GM19467 (cell line): ENCODE data around the gene HELZ2.
"Not testable (repeated sequence)": the region's sequence is repeated elsewhere in the genome, so short reads cannot be mapped to it uniquely, and the experiment has no call there.

Experiments
- ATAC-seq: cut with Tn5 transposase; IDR thresholded peaks from one replicate; pipeline ENCODE4 v1.9.1; 2021; ENCODE audit warnings: mild to moderate bottlenecking, moderate library complexity; ENCODE audit not compliant: unreplicated experiment

HELZ2 gene, protein sequence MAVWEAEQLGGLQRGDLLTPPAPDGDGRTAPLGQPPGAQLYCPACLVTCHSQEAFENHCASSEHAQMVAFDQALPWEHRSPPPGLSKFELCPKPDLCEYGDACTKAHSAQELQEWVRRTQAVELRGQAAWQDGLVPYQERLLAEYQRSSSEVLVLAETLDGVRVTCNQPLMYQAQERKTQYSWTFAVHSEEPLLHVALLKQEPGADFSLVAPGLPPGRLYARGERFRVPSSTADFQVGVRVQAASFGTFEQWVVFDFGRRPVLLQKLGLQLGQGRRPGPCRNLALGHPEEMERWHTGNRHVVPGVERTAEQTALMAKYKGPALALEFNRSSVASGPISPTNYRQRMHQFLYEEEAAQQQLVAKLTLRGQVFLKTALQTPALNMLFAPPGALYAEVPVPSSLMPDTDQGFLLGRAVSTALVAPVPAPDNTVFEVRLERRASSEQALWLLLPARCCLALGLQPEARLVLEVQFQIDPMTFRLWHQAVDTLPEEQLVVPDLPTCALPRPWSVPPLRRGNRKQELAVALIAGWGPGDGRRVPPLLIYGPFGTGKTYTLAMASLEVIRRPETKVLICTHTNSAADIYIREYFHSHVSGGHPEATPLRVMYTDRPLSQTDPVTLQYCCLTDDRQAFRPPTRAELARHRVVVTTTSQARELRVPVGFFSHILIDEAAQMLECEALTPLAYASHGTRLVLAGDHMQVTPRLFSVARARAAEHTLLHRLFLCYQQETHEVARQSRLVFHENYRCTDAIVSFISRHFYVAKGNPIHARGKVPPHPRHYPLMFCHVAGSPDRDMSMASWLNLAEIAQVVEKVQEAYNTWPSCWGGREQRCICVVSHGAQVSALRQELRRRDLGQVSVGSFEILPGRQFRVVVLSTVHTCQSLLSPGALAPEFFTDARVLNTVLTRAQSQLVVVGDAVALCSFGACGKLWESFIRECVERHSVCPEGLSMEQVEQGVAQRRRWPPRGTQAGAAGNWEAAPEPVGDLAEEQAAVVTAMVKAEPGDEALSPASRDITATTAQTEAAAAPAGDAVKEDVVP (N-terminal part only)

DNA sequence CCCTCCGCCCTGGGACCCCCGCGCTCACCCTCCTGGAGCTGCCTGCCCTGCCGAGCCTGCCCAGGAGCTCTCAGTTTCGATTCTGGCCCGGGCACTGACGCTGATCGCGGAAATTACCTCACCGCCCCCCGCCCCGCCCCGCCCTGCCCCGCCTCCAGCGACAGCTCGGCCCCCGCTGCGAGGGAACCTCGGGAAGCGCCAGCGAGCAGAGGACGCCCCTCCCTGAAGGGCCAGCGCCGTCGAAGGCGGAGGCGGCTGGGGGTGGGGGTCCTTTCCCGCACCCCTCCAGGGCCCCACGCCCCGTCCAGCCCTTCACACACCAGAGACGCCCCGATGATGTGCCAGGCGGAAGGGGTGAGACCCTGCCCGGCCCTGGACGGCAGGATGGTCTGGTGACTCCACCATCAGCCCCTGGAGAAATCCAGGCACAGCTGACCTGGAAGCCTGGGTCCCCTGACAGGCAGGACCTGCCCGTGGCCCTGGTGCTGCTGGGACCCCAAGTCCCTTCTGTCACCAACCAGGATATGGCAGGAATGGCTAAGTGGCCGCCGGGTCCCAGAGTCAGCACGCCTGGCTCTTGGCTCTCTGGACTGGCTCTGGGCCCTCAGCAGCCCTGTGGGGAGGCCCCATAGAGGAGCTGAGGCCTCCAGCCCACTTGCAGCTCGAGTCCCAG lies at the start of gene HELZ2:
HELZ2 (minus strand) TSS at position 84 of the 673 bp plus-strand sequence. CDS start 1,854 bp downstream, outside the sequence.
- no peak for ATAC-seq

DNA sequence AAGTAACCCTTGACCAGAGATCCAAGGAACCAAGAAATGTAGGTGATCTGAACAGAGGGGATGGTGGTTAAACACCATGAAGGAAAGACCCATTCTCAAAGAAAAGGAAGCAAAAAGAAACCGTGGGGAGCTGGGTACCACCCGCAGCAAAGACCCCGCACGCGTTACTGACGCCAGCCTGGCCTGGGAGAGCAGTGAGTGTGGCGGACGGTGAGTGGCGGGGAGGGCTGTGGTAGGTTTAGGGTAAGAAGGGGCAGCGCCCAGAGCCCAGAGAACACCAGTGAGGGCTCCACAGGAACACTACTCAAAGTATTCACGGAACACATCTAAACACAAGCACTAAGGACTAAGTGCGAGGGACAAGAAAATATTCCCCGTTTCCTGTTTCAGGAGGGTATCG lies 48.7 kb upstream of the HELZ2 start:
- no peak for ATAC-seq

DNA sequence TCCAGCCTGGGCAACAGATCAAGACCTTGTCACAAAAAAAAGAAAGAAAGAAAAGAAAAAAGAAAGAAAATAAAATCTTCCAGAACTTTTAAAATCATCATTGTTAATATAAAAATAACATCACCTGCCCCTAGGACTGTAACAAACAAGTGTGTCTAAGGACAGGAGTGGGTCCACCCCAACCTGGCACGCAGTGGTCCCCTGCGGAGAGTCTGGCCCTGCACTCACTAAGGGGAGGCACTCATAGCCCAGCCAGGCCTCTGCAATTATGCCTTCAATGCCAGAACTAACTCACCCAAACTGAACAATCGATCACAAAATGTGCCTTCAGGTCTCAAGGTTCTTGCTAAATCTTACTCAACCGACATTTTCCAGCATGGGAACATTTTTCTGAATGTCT lies 48.1 kb upstream of the HELZ2 start:
- ATAC-seq: no peak

DNA sequence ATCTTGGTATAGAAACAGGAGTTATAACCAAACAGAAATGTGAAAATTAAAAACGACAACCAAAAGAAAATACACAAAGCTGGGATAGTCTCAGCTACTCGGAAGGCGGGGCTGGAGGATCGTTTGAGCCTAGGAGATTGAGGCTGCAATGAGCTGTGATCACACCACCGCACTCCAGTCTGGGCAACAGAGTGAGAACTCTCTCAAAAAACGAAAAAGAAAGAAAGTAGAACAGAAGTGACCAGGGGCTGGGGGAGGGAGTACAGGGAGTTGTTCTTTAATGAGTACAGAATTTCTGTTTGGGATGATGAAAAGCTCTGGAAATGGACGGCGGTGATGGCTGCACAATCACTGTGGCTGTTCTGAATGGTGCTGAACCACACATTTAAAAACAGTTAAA lies 47.0 kb upstream of the HELZ2 start:
- no peak for ATAC-seq

DNA sequence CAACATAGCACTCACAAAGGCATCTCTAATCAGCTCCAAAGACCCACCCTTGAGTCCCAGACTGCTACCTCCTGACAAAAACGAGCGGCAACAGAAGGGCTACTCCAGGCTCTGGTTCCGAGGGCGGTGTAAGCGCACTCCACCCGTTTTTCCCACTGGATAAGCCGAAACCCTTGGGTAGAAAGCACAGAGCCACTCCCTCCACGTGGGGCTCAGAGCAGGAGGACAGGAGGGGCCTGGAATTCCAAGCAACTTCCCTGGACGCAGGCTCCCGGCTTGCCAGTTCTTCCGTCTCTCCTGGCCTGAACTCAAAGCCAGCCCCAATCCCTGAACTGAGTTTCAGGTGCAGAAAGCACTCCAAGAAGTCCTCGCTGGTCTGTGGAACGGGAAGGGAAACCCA lies 45.5 kb upstream of the HELZ2 start:
- ATAC-seq: no peak

DNA sequence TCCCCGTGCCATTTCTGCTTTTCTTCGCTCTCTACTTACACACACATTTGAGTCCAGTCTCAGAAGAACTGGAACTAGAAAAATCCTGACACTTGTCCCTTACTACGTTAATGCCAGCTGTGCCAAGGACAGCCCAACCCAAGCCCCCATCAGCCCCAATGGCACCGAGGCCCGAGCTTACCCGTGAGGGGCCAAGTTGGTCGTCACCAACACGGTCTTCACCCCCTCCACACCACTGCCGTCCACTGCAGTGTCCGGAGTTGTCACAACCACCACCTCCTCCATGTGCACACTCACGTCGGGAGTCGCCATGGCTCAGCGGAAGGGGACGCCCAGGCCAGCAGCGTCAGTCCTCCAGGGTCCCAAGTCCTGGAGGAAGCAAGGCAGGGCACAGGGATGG lies 45.0 kb upstream of the HELZ2 start:
- ATAC-seq: no peak

DNA sequence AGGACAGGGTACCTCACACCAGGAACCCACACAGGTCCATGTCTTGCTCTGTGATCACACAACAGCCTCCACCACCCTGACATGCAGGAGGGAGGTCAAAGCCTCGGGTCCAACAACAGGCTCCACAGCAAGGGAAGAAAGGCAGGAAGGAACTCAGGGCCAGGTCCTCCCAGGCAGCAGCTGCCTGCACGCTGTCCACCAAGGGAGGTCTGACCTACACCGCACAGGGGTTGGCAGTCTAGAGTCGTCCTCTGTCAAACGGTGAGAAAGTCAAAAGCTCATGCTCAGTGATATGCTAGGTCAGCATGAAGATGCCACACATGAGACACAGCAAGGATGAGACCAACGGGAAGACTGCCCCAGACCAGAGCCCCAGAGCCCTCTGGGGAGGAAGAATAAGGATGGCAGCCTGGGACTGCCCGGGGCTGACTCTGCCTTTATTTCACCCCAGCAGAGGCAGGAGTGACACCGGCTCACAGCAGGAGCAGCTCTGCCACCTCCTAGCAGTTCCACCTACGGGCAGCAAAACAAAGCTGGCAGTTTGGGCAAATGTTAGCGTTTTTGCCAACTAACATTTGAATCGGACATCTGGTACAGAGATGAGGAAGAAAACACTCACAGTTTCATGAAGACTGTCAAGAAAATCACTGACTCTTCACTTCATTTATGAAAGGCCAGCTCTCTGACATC lies 44.4 kb upstream of the HELZ2 start:
- no peak for ATAC-seq

DNA sequence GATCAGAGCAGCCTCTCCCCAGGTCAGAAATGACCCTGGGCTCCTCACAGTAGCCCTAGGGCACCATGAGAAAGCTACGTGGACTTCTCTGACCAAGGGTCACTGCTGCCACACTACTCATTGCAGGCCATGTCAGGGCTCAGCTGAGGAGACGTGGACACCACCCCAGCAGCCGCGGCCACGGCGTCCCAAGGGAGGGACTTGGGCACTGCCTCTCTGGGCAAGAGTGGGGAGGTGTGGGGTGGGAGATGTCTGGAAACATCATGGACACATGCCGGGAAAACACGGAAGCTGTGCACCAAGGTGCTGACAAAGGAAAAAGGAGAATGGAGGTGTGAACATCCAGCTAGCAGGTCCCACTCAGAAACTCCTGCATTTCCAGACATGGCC lies 43.8 kb upstream of the HELZ2 start:
- ATAC-seq: no peak

DNA sequence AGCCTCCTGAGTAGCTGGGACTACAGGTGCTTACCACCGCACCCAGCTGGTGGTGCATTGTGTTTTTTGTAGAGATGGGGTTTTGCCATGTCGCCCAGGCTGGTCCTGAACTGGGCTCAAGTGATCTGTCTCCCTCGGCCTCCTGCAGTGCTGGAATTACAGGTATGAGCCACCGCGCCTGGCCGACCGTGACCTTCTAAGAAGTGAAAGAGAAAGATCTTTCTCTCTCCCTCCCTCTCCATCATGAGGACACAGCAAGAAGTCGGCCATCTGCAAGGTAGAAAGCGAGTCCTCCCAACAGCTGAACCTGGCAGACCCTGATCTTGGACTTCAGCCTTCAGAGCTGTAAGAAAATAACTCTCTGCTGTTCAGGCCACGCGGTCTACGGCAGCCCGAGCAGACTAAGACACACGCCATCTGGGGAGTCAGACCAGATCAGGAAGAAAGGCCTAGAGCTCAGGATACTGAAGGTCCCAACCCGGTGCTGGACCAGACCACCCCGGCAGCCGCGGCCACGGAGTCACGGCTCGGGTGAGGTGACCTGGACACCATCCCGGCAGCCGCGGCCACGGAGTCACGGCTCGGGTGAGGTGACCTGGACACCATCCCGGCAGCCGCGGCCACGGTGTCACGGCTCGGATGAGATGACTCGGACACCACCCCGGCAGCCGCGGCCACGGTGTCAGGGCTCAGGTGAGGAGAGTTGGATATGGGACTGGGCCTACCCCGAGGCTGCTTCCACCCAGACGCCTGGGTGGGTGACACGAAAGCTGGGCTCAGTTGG lies 43.2 kb upstream of the HELZ2 start:
- ATAC-seq: no peak

DNA sequence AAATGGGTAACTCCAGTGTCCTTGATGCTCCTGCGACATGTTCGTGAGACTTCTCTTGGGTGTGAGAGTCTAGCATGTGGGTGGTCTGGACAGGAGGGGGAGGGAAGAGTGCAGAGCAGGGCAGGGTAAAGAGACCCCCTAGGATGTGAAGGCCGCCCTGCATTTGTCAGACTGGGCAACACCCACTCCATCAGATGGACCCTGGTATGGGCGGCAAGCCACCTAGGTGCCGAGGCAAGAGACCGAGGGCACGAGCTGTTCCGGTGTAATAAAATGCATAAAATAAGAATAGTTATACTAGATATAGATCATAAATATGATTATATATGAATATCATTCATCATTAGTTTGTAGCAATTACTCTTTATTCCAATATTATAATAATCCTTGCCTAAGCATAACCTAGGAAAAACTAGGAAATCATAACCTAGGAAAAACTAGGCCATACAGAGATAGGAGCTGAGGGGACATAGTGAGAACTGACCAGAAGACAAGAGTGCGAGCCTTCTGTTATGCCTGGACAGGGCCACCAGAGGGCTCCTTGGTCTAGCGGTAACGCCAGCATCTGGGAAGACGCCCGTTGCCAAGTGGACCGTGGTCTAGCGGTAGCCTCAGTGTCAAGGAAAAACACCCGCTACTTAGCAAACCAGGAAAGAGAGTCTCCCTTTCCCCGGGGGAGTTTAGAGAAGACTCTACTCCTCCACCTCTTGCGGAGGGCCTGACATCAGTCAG lies 40.0 kb upstream of the HELZ2 start:
- ATAC-seq: not testable (repeated sequence)

DNA sequence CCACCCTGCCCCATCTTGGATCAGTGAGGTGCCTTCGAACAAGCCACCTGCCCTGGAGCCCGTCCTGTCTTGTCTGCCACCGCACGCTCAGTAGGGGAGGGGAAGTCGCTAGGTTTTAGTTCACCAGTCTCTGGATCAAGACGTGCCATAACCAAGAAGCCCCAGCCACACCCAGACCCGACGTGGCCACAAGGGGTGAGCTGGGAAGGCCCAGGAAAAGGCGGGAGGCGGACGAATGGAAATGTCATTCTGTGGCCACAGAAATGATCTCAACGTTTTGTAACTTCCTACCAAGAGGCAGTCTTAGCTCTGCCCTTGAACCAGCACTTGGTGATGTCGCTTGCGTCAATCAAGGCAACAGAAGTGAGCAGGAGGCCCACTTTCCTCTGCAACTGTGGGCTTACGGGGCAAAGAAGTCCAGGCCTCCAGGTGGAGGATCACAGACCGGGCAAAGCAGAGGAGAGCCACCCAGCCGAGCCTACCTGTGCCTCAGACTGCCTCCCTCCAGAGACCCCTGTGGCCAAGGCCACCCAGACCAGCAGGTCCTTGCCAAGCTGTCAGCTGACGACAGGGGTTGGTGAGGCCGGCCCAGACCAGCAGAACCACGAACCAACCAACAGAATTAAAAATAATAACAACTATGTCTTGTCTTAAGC lies 38.4 kb upstream of the HELZ2 start:
- no peak for ATAC-seq

DNA sequence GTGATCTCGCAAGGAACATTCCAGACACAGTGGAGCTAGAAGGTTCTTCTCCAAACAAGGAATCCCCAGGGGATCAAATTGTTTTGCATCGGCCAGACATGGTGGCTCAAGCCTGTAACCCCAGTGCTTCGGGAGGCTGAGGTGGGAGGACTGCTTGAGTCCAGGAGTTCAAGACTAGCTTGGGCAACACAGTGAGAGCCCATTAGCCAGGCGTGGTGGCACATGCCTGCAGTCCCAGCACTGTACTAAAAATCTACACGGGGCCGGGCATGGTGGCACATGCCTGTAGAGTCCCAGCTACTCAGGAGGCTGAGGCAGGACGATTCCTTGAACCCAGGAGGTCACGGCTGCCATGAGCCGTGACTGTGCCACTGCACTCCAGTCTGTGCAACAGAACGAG lies 37.6 kb upstream of the HELZ2 start:
- no peak for ATAC-seq

DNA sequence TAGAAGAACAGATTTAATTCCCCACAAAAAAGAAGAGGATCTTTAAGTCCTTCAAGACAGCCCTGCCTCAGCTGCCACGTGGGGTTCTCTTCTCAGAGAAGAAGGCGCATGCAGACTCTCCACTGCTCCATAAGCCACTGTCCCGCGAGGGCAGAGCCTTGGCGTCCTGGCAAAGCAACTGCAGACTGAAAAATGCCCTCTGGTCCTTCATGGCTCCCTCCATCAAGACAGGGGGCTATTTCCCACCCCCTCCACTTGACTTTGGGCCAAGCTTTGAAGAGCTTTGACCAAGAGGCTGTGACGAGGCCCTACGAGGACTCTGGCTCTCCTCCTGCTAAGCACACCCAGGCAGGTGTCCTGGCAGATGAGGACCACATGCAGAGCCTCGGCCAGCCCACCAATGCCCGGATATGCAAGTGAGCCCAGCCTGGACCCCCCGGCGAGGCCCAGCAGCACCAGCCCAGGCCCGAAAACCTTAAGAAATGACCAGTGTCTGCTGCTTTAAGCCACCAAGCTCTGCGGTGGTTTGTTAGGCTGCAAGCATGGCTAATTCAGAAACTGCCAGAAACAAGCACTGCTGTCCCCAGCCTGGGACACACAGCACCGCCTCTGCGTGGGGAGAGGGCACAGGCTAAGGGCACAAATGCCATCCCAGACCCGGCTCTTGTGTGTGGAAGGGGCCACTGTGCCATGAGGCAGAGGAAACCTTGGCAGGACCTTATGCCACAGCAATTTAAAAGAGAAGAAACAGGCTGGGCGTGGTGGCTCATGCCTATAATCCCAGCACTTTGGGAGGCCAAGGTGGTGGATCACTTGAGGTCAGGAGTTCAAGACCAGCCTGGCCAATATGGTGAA lies 36.8 kb upstream of the HELZ2 start:
- ATAC-seq: no peak

DNA sequence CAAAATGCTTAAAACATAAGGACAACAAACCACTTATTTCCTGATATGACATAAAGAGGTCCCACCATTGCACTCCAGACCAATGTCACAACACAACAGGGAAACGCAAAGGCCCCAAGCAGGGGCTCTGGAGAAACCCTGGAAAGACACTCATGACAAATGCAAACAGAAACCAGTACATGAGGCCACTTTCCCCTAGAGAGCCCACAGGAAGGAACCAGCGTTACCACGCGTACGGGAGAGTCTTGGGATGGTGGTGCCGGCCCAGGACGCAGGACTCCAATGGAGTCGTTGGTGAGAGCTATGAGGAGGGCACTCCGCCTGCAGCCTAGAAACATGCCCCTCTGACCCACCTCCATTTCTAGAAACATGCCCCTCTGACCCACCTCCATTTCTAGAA lies 32.6 kb upstream of the HELZ2 start:
- no peak for ATAC-seq

DNA sequence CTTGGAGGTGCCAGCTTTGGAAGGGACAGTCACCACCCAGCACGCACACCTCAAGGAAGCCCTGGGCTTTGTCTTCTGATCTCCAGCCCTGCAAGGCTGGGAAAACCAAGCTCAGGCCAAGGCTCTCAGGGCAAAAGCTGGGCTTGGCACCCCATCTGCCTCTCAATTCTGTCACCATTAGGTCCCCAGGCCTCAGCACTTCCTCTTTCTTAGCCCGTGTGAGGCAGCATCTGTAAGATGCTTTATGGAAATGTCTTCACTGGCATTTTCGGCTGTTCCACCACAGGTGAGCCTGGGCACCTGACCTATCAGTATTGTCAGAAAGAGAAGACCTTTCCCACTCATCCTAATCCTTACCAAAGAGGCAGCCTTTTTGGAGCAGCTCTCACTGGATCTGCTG lies 28.3 kb upstream of the HELZ2 start:
- ATAC-seq: no peak

DNA sequence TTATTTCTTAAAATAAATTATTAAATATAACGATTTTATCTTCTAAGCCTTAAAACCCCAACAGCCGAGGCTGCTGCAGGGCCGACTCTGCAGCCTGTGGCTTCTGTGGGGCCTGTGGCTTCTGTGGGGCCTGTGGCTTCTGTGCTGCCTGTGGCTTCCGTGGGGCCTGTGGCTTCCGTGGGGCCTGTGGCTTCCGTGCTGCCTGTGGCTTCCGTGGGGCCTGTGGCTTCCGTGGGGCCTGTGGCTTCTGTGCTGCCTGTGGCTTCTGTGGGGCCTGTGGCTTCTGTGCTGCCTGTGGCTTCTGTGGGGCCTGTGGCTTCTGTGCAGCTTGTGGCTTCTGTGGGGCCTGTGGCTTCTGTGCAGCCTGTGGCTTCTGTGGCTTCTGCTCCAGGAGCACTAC lies 27.6 kb upstream of the HELZ2 start:
- ATAC-seq: not testable (repeated sequence)

DNA sequence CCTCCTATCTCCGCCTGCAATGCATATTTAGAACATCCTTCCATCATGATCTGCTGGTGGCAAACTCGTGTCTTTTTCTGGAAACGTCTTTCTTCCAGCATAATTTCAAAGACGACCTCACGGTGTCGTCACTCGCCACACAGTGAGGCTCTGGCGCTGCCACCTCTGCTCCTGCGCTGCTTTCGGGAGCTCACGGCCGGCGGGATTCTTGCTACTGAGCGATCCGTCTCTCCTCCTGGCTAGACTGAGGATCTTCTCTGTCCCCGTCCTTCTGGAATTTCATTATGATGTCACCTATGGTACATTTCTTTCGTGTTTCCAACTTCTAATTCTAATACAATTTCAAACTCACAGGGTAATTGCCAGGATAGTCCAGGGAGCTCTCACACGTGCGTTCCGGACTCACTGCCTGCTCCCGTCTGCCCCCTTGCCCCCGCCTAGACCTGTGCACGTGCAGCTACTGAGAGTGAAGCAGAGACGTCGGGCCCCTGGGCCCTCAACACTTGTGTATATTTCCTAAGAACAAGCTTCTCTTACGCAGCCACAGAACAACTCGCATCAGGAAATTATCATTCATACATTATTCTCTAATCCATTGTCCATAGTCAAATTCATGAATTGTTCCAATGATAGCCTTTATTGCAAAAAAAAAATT lies 25.5 kb upstream of the HELZ2 start:
- no peak for ATAC-seq
